Amygdala (tissue), 56 donors: ENCODE data around the gene ASTL.

Experiments used
- DNase-seq, 56 donors: peaks; one replicate each; lab custom pipeline; 2025; lab: John Stamatoyannopoulos, UW

ASTL gene

DNA sequence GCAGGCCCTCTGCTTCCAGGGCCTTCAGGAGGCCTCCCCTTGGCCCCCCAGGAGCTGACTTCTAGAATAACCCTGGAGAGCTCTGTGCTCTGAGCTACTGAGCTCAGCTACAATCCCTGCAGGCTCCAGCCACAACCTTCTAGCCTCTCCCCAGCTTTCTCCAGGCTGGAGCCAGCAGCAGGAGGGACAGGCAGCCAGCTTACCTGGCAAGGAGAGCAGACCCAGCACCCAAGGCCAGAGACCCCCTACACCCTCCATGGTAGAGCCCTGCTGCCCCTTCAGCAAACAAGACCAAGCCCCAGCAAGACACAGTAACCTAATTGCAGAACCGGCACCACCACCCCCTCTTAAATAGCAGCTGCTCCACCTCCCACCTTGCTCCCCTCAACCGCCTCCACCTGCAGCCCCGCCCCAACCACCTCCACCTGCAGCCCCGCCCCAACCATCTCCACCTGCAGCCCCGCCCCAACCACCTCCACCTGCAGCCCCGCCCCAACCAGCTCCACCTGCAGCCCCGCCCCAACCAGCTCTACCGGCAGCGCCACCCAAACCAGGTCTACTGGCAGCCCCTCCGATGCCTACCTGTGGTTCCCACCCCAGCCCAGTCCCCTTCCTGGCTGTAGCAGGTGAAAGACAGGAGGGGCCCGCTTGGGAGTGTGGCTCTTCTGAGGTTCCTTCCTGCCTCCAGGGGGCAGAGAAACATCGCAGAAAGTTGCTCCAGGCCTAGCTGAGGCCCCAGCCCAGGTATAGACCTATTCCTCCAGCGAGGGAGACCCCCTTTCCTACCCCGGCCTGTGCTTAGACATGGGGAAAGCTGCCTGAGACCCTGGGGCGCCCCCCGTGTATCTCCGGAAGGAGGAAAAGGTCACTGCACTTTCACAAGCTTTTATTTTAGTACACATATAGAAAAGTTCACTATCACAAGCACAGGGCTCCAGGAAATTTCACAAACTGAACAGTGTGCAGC is at the start of gene ASTL:
ASTL (minus strand) TSS at position 324 of the 967 bp plus-strand sequence; CDS start at position 258, 66 bp downstream.
- DNase-seq, result peak in 8 of 56 donors; percentile 3 to 33 (median 12)

DNA sequence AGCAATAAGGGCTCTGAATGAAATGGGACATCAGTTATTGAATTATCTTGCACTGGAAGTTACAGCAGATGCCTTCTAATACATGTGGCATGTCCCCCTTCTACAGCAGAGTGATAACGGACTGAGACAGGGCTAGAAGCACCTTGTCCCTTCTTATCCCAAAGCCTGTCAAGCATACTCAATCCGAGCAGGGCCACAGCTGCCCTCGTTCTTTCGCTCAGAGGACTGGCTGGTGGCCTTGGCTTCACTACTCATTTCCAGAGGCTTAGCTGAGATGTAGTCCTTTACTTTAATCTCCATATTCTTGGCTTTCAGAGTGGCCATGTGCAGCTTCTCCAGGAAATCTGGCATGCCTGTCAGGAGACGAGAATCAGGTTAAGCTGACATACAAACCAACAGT is 48.3 kb upstream of the ASTL start:
- DNase-seq, result no peak

DNA sequence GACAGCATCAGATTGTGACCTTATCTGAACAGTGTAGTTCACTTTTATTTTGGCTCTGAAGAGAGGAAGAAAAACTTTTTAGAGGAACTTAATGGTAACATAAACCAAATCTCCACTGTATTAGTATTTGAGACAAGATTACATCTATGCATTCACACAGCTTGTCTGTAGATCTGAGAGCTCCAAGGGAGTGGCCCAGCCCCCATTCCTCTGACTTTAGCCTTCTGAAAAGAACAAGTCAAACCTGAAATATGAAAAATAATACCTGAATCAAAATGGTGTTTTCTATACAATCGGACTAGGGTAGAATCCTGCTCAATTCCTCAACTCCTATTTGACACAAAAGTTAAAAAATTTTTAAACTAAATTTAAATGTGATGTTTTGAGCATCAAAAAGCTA is 47.2 kb upstream of the ASTL start:
- DNase-seq, result no peak

DNA sequence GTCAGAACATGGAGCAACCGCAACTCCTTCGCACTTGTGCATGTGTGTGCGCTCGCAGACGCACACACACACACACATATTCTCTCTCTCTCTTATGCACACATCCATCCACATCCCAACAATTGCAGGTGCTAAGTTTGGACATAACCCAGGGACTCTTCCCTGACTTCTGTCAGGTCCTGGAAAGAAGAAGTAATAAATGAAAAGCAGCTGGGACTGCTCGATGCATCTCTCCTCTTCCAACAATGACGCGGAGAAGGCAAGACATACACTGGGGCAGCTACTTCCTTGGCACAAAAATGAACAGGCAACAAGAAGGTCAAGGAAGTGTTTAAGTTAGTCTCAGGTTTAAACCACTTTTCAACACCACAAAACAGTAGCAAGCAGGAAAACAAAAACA is 46.7 kb upstream of the ASTL start:
- DNase-seq, result no peak

DNA sequence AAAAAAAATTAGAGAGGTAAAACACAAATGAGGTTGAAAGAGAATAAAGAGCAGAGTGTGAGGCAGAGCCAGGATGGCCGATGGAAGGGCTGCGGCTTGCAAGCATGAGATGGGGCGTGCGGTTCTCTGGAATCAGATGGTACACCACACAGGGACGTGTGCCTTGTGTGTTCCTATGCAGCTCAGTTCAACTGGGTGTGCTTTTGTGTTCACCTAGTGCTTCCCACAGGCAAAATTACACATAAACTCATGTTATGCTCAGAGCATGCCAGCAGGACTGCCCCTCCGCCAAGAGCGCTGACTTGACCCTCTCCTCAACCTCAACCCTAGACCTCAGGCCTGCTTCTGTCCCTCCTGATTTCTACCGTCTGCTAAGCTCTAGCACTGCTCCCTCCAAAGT is 45.9 kb upstream of the ASTL start:
- DNase-seq, result no peak

DNA sequence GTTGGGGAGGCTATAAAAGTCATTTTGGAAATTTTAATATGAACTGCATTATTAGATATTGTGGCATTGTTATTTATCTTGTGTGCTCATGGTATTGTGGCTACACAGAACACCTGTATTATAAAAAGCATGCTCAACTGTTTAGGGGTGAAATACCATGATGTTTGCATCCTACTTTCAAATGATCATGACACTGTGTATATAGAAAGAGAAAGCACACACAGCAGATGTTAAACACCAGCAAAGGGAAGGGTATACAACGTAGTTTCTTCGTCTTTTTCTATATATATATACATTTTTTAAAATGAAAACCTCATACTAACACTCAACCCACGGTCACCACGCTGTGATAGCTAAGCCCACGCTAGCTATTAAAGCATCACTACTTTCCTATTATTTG is 43.2 kb upstream of the ASTL start:
- no peak for DNase-seq

DNA sequence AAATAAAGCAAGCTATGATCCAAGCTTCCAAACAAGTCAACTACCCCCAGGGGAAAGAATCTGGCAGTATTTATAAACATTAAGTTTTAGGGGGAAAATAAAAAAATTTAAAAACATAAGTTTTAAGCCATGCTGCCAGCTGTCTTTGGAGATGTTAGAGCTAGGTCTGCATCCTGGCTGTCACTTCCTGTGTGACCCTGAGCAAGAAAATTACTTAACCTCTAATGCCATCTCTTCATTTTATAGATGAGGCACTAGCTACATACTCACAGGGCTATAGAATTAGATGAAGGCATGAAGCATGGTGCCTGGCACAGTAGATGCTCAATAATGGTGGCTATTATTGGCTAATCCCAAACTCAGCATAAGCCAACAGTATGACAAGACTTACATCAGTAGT is 42.2 kb upstream of the ASTL start:
- no peak for DNase-seq

DNA sequence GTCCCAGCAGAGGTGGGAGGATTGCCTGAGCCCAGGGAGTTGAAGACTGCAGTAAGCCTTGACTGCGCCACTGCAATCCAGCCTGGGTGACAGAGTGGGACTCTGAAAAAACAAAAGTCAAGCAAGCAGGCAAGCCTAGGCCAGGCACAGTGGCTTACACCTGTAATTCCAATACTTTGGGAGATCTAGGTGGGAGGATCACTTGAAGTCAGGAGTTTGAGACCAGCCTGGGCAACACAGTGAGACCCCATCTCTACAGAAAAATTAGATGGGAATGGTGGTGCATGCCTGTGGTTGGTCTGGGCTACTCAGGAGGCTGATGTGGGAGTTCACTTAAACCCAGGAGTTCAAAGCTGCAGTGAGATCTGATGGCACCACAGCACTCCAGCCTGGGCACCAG is 41.7 kb upstream of the ASTL start:
- no peak for DNase-seq

DNA sequence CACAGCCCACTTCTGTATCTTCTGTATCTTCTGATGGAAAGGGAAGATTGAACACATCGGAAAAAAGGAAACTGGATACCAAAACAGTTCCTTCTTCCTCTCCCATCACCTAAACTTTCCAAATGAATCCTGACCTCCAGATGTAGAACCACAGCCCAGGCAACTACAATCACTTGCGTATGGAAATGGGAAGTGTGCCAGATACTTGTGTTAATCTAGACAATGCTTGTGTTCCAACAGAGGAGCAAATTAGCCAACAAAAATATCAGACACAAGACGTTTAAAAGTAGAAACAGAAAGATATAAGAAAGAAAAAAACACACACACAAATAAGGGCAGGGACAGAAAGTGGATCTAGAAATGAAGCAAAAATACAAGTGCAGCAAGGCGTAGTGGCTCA is 38.4 kb upstream of the ASTL start:
- DNase-seq, result no peak

DNA sequence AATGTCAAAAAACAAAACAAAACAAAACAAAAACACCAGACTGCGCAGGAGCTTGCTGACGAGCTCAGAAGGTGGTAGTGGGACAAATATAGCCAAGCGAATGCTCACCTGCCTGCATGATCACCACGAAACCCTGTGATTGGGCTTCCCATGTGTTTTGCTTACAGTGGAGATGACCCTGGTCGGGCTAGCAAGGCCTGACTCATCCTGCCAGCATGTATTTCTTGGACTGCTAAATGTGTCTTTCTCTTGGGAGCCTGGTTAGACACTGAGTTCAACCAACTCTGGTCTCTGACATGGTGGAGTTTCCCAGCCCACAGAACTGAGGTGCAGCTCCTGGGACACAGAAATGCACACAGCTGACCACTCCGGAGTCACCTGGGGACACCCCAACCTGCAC is 37.6 kb upstream of the ASTL start:
- DNase-seq, result no peak

DNA sequence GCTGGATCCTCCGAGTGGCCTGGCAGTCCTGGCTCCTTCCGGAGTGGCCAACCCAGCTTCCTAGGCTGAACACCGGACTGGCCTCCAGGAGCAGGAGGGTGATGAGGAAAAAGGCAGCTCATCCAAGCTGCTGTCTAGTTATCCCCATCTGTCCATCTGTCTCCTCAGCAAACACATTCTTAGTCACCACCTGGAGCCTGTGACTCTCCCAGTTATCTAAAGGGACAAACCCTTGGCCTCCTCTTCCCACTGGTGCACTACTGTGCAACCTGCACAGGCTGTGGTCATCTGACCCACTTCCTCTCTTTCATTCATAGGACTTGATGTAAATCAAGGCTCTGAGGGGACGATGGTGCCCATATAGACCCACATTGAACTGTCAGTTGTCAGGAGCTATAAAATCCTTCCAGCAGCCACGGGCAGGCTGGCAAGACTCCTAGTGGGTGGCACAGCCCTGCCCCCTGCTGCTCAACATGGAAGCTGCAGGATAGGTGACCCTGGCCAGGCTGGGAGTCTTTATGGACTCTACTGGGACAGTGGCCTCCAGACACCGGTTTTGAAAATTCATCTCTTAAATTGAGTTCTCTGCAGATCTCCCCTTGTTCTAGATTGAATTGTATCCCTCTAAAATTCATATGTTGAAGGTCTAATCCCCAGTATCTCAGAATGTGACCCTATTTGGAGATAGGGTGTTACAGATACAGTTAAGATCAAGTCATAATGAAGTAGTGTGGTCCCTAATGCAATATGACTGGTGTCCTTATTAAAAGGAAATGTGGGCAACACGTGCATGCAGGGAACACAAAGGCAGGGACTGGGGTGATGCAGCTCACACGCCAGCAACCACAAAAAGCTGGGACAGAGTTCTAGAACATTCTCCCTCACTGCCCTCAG is 36.2 kb upstream of the ASTL start:
- DNase-seq, result peak in 52 of 56 donors; percentile 14 to 86 (median 58)

DNA sequence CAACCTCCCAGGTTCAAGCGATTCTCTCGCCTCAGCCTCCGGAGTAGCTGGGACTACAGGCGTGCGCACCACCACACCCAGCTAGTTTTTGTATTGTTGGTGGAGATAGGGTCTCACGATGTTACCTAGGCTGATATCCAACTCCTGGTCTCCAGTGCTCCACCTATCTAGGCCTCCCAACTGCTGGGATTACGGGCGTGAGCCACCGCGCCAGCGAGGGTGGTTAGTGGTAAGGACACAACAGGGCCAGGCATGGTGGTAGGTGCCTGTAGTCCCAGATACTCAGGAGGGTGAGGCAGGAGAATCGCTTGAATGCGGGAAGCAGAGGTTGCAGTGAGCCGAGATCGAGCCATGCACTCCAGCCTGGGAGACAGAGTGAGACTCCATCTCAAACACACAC is 33.5 kb upstream of the ASTL start:
- no peak for DNase-seq

DNA sequence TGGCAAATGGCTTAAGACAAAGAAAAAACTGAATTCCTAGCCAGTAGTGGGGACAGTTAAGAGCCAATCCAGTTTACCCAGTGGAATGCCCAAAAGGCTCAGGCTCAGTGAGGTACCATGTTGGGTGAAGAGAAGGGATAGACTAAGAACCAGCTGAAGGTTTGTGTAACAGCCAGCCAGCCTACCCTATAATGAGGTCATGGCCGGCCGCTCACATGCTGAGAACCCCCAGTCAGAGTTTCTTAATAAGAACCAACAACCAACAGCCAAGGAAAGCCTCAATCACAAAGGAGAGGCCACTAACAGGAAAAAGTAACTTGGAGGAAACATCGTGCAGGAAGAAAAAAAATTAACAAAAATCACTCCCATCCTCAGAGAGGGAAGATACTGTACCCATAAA is 32.3 kb upstream of the ASTL start:
- no peak for DNase-seq

DNA sequence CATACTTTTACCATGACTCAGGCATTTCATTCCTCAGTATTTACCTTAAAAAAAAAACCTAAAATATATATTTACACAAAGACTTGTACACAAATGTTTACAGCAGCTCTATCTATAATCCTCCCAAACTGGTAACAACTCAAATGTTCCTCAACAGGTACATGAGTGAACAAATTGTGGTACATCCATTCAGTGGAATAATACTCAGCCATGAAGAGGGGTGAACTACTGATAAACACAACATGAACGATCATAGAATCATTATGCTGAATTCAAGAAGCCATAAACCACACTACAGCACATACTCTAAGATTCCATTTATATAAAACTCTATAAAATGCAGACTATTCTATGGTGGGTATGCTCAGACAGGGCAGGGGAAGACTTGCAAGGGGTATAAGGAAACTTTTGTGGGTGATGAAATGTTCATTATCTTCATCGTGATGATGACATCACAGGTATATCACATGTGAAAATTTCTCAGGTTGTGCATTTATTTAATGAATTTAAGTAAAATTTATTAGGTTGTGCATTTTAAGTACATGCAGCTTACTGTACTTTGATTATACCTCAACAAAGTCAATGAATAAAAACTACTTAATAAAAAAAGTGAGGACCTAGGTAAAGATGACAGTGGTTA is 31.7 kb upstream of the ASTL start:
- DNase-seq, result no peak

DNA sequence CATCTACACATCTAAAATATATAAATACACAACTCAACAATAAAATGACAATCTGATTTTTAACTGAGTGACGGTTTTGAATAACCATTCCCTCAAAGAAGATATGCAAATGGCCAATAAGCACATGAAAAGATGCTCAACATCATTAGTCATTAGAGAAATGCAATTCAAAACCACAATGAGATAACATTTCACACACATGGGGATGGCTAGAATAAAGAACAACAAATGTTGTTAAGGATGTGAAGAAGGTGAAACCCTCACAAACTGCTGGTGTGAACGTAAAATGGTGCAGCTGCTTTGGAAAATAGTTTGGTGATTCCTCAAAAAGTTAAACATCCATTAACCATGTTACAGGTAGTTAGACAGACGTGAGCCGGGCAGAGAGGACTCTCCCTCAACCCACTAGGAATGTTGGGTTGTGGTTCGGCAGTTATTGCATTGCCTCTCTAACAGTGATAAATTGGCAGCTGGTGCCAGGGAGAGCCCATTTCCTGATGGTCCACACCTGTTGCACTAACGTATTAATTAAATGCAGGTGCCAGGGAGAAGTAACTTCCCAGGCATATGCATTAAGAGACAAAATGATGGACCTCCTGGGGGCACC is 29.2 kb upstream of the ASTL start:
- DNase-seq, result no peak

DNA sequence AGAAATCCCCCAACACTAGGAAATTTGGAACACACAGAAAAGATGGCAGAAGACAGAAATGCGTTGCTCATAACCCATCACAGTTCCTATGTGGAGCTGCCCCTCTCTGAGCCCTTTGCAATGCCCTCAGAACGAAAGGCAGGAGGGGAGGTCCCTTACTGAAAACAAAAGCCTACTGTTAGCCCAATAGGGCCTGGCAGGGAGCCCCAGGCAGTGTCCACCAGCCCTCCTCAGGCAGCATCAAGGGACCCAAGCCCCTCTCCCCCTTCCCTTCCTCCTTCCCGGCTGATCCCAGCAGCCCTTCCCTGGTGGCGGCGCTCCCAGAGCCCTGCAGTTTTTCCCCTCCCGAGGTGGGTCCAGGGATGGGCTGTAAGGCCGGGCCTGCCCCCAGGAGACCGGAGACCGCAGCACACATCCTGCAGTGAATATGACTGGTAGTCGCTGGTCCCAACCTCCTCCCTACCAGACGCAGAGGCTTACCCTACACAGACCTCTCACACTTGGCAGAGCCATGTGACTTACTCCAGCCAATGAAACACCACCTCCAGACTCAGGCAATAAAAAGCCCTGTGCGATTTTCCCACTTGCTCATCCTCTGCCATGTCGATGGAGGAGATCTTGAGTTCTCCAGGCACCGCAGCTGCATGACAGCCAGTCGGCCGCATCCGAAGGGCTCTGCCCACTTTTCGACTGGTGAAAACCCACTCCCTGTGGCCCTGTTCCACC is 26.3 kb upstream of the ASTL start:
- peak in 38 of 56 donors; percentile 19 to 81 (median 64) for DNase-seq

DNA sequence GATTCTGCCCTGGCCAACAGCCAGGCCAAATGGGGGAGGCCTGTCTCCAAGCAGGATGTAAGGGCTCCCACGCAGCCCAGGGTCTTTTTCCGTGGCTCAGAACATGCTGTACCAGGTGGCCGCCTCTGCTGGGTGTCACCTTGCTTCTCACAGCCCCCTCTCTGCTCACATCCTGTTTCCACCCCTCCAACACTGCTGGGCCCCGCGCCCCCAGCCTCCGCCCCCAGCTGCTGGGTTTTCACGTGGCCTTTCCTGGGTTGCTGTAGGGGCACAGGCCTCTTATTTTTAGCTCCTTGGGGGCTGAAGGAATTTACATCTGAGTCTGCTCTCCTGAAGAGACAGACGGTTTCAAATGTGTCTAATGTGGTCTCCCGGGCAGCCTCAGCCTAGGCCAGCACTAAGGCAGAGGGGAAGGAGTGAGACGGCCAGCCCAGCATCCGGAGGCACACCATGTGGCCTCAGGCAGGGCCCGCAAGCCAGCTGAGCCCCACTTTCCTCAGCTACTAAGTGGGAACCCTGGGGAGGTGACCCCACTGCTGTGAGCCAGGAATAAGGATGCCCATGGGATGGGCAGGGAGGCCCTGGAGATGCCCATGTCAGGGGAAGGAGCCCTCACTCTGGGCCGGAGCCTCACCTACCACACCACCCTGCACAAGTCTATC is 25.6 kb upstream of the ASTL start:
- no peak for DNase-seq

DNA sequence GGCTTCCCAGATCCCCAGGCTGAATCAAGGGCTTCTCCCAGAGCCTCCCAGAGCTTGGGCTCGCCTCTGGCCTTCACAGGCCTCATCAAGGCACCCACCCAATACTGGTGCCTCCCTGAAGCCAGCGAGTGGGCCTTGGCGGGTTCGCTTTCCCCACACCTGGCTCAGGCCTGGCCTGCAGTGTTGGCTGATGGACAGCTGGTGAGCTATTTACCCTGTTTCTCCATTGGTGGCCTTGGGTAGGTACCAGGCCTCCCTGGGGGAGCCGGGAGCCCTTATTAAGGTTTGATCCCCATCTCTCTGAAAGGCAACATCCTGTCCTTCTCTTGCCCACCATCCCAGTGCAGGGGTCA is 25.1 kb upstream of the ASTL start:
- no peak for DNase-seq

DNA sequence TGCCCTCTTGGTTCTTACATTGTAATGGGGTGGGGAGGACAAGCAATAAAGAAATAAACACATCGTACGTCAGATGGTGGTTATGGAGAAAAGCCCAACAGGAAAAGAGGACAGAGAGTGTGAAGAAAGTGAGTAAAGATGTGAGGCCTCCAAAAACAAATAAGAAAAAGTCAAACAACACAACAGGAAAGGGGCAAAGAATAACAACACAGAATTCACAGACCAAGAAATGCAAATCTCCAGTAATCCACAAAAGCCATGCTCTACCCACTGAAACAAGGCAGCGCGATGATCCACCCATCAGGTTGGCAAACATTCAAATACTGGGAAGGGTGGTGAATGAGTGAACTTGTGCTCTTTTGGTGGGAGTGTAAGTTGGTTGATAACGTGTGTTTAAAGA is 23.6 kb upstream of the ASTL start:
- DNase-seq, result no peak
